Central memory CD8-positive, alpha-beta T cell (primary cell): Measurements from ENCODE around the gene ZNF354C.
"Not testable (repeated sequence)": the region's sequence is repeated elsewhere in the genome, so short reads cannot be mapped to it uniquely, and the experiment has no call there.

Source experiments
- ATAC-seq: fragments of 150-1000 bp; cut with Tn5 transposase; replicated peaks from 2 replicates; pipeline ENCODE4 v1.10.0; 2022; ENCODE audit warnings: mild to moderate bottlenecking, moderate FRiP score, moderate number of reproducible peaks; ENCODE audit not compliant: poor library complexity, severe bottlenecking; ENCODE audit errors: extremely low read depth
- DNase-seq, 2 donors: peaks; one replicate each; pipeline ENCODE4 v3.0.0; 2021; ENCODE audit warnings: low spot score in 2 of 2
- H3K27ac Mint-ChIP-seq: one replicate; pipeline ENCODE4 v1.8.0; 2022; ENCODE audit warnings: low read depth, mild to moderate bottlenecking, moderate library complexity, mixed read lengths
- H3K27me3 Mint-ChIP-seq: one replicate; pipeline ENCODE4 v1.8.0; 2022; ENCODE audit warnings: mixed read lengths
- H3K36me3 Mint-ChIP-seq: one replicate; pipeline ENCODE4 v1.8.0; 2022; ENCODE audit warnings: mild to moderate bottlenecking, moderate library complexity, mixed read lengths; ENCODE audit not compliant: insufficient read depth
- H3K4me1 Mint-ChIP-seq: one replicate; pipeline ENCODE4 v1.8.0; 2022; ENCODE audit warnings: mixed read lengths
- H3K4me3 Mint-ChIP-seq: one replicate; pipeline ENCODE4 v1.8.0; 2022; ENCODE audit warnings: mild to moderate bottlenecking, moderate library complexity, mixed read lengths
- H3K9me3 Mint-ChIP-seq: one replicate; pipeline ENCODE4 v1.8.0; 2022; ENCODE audit warnings: mixed read lengths

ZNF354C gene

DNA sequence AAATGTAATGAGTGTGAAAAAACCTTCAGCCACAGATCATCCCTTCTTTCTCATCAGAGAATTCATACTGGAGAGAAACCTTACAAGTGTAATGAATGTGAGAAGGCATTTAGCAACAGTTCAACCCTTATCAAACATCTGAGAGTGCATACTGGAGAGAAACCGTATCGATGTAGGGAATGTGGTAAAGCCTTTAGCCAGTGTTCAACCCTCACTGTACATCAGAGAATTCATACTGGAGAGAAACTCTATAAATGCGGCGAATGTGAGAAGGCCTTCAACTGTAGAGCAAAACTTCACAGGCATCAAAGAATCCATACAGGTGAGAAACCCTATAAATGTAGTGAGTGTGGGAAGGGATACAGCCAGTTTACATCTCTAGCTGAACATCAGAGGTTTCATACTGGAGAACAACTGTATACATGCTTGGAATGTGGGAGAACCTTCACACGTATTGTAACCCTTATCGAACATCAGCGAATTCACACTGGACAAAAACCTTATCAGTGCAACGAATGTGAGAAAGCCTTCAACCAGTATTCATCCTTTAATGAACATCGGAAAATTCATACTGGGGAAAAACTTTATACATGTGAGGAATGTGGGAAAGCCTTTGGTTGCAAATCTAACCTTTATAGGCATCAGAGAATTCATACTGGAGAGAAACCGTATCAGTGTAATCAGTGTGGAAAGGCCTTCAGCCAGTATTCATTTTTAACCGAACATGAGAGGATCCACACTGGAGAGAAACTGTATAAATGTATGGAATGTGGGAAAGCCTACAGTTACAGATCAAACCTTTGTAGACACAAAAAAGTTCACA lies 19.2 kb downstream of the ZNF354C start:
- no peak for DNase-seq
- no peak overlapping the region for H3K27ac Mint-ChIP-seq
- H3K27me3 Mint-ChIP-seq, result no peaks in the 10 kb centered on the region
- peaks cover 23% of the 10 kb centered on the region for H3K9me3 Mint-ChIP-seq
- no peak overlapping the region for H3K4me3 Mint-ChIP-seq
- no peak for ATAC-seq
- no peaks in the 10 kb centered on the region for H3K4me1 Mint-ChIP-seq
- peaks cover 15% of the 10 kb centered on the region for H3K36me3 Mint-ChIP-seq

DNA sequence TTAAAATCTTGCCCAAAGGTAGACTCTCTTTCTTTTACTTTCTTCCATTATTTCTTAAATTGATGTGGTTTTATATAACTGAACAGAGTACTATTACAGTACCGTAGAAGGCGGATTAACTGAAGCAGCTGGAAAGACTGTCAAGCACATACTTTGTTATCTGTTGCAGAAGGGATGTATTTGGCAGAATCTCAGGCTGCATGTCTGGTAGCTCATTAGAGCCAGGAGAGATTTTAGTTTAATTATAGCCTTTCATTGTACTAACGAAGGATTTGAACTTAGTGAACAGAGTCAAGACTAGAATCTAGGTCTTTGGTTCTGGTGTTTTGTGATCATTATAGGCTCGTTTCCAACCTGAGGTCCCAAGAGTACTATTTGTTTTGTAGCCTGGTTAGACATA lies 20.6 kb downstream of the ZNF354C start:
- H3K9me3 Mint-ChIP-seq, result peaks cover 29% of the 10 kb centered on the region
- DNase-seq (no peak), ATAC-seq (no peak)
- no peak overlapping the region for H3K4me3 Mint-ChIP-seq
- H3K27me3 Mint-ChIP-seq, result no peaks in the 10 kb centered on the region
- H3K4me1 Mint-ChIP-seq, result no peaks in the 10 kb centered on the region
- H3K27ac Mint-ChIP-seq, result no peak overlapping the region
- peaks cover 15% of the 10 kb centered on the region for H3K36me3 Mint-ChIP-seq

DNA sequence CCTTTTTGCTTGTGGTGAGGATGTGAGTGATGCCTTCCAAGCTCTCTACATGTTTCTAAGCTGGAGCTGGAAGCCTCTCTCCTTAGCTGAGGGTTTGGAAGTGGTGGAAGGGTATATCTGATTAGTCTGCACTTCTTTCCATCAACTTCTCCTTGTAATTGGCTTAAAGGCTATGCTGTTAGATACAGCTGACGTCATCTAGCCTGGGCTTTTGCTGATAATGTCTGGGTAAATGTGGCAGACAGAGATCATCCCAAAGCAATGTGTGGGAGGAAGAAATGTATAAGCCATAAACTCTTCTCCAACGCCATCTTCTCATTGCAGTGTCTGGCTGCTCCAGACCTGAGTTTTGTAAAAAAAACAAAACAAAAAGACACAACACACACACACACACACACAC lies 29.3 kb downstream of the ZNF354C start:
- no peaks in the 10 kb centered on the region for H3K27me3 Mint-ChIP-seq
- H3K9me3 Mint-ChIP-seq, result peaks cover 33% of the 10 kb centered on the region
- ATAC-seq (no peak), DNase-seq (no peak)
- H3K4me1 Mint-ChIP-seq, result no peaks in the 10 kb centered on the region
- H3K4me3 Mint-ChIP-seq, result no peak overlapping the region
- no peaks in the 10 kb centered on the region for H3K36me3 Mint-ChIP-seq
- no peak overlapping the region for H3K27ac Mint-ChIP-seq

DNA sequence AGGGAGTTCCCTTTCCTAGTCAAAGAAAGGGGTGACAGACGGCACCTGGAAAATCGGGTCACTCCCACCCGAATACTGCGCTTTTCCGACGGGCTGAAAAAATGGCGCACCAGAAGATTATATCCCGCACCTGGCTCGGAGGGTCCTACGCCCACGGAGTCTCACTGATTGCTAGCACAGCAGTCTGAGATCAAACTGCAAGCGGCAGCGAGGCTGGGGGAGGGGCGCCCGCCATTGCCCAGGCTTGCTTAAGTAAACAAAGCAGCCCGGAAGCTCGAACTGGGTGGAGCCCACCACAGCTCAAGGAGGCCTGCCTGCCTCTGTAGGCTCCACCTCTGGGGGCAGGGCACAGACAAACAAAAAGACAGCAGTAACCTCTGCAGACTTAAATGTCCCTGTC lies 41.1 kb downstream of the ZNF354C start:
- H3K27ac Mint-ChIP-seq, H3K9me3 Mint-ChIP-seq, H3K4me3 Mint-ChIP-seq, H3K27me3 Mint-ChIP-seq, H3K4me1 Mint-ChIP-seq, H3K36me3 Mint-ChIP-seq, ATAC-seq, DNase-seq: not testable (repeated sequence)

DNA sequence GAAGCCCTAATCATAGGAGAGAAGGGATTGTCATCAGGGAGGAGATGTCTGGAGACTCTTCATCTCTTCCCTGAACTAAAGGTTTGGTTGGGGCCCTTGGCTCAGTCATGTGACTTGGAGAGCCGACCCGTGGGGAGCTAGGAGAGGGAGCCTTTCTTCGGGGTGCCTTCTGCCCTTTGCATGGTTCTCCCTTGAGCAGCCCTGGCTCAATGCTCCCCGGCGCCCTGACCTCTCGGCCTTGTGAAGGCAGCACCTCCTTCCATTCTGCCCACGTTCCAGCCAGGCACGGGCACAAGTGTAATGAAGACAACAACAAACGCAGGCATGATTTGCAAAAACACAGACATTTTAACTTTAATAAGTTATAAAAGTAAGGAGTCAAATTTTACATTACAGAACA lies 50.4 kb downstream of the ZNF354C start:
- peaks cover 23% of the 10 kb centered on the region for H3K9me3 Mint-ChIP-seq
- no peak for DNase-seq
- ATAC-seq, result no peak
- peaks cover 1% of the 10 kb centered on the region for H3K36me3 Mint-ChIP-seq
- H3K27ac Mint-ChIP-seq, result no peak overlapping the region
- no peaks in the 10 kb centered on the region for H3K27me3 Mint-ChIP-seq
- no peak overlapping the region for H3K4me3 Mint-ChIP-seq
- no peaks in the 10 kb centered on the region for H3K4me1 Mint-ChIP-seq

DNA sequence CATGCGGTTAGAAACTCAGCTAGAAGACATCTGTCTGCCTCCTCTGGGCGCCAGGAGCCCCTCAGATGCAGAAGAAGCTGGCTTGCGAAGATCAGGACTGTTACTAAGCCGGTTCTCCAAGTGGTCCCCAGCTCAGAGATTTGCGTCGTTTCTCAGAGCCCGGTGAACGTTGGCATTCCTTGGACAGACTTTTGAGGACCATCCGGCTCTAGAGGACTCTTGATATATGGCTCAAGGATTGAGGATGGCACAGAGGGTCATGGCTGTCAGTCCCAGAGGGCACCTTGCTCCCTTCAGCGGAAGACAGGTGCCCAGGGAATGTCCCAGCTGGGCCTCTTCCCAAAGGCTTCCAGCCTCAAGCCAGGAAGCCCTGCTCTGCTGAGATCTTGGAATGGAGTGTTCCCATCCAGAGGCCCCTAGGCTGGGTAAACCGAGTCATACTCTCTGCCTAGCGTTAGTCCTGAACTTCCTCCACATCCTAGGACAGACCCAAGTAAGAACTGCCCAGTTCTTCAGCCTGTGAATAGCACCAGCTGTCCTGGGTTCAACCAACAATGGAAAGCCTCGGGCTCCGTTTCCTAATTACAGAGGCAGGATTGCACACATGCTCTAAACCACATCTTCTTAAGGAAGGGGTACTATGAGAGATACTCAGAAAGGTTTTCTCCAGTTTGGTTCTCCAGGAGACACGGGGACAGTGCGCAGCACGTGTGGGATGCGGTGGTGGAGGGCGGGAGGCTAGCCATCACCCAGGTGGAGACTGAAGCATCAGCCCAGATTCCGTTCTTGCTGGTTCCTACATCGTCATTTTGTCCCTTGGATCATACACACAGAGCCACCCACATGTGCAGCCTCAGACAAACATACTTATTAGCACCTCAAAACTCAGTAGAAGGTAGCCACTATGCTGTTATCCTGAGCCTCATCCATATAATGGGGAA lies 51.4 kb downstream of the ZNF354C start:
- Mint-ChIP-seq H3K27ac (no peak overlapping the region), H3K27me3 (peaks cover 4% of the 10 kb centered on the region), H3K36me3 (peaks cover 1% of the 10 kb centered on the region), H3K9me3 (peaks cover 23% of the 10 kb centered on the region), H3K4me3 (no peak overlapping the region), H3K4me1 (no peaks in the 10 kb centered on the region)
- no peak for ATAC-seq
- no peak for DNase-seq

DNA sequence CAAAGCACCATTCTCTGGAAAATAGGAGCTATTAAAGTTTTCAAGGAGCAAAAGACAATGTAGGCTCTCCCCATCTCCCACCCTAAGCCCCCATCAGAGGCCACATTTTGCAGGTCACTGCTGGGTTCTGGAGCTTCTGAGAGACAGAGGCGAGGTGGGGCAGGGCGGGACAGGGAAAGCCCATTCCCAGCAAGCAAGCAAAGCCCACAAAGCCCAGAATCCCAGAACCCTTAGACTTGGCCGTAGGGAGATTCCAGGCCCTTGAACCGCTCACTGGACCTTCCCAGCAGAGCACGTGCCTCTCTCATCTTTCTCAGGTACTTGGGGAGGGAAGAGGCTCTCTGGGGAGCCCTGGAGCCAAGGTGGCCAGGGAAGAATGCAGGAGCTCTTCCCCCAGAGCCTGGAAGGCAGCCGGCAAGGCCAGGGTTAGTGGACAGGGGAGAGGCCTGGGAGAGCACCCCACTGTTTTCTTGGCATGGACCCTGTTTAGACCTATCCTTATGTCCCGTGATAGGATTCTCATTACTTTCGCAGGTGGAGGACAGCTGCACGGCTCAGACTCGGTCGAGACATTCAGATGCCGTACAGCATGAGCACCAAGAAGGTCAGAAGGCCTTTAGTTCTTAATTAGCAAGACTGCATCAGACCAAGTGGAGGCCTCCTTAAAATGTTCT lies 52.4 kb downstream of the ZNF354C start:
- no peak overlapping the region for H3K27ac Mint-ChIP-seq
- H3K36me3 Mint-ChIP-seq, result peaks cover 1% of the 10 kb centered on the region
- no peak overlapping the region for H3K4me3 Mint-ChIP-seq
- H3K4me1 Mint-ChIP-seq, result no peaks in the 10 kb centered on the region
- DNase-seq (no peak), ATAC-seq (no peak)
- peaks cover 19% of the 10 kb centered on the region for H3K9me3 Mint-ChIP-seq
- H3K27me3 Mint-ChIP-seq, result peaks cover 8% of the 10 kb centered on the region

DNA sequence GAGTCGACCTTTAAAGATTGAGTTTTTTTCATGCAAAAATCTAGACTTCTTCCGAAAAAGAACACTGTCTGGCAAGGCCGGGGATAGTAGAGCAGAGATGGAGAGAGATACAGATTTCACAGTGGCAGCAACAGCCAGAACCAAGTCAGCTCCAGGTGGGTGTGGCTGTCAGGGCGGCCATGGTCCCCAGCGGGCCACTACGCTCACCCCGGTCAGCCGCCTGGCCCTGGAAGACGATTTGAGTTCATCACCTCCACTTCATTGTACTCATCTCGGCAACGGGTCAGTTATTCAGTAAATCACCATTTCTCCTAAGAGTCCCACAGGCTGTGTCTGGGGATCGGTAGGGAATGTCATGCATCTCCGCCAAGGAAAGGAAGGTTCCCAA lies 53.0 kb downstream of the ZNF354C start:
- Mint-ChIP-seq H3K27ac (no peak overlapping the region), H3K9me3 (peaks cover 17% of the 10 kb centered on the region), H3K27me3 (peaks cover 8% of the 10 kb centered on the region), H3K4me3 (no peak overlapping the region), H3K4me1 (no peaks in the 10 kb centered on the region), H3K36me3 (peaks cover 1% of the 10 kb centered on the region)
- no peak for ATAC-seq
- no peak for DNase-seq

DNA sequence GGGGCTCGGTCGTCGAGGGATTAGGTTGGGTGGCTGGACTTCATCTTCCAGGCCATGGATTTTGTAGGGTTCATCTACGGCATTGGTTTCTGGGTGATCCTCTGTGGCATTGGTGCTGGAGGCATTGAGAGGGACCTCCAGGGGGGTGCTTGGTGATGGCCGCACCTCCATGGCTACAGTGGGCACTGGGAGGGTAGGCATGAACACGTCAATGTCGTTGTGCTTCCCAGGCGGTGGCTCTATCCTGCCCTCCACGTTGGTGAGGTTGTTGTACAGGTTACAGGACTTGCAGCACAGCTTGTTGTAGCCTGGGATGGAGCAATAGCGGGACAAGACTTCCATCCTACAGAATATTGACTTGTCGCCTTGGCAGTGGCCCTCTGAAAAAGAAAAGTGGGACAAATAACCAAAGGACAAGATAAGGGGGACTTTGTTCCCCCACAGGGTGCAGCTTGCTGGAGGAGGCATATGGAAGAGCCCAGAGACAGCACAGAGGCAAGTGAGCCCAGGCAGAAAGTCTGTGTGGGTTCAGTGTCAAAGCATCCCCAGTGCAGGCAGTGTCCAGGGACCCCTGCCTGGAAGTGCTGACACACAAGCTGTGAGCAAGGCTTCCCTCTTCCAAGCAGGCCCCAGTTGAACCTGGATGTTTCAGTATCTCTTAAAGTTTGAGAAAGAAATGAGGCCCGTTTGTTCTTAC lies 53.9 kb downstream of the ZNF354C start:
- peaks cover 8% of the 10 kb centered on the region for H3K27me3 Mint-ChIP-seq
- no peaks in the 10 kb centered on the region for H3K4me1 Mint-ChIP-seq
- no peak overlapping the region for H3K4me3 Mint-ChIP-seq
- H3K9me3 Mint-ChIP-seq, result peaks cover 17% of the 10 kb centered on the region
- DNase-seq, result no peak
- no peak overlapping the region for H3K27ac Mint-ChIP-seq
- ATAC-seq, result no peak
- H3K36me3 Mint-ChIP-seq, result peaks cover 1% of the 10 kb centered on the region

DNA sequence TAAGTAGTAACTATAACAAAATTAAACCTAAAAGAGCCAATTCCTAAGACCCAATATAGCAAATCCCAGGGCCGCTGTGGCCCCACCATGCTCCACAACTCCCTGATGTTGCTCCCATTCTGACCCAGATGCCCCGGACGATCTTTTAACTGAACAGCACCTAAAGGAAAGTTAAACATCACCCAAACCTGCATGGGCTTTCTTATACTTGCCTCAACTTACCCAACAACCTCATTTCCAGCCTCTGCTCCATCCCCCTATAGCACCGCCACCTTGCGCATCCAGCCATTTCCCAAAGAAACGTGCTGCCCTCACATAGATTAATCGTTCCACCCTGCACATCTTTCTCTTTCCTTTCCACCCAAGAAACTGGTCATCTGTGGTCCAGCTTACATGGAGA lies 54.6 kb downstream of the ZNF354C start:
- no peak for ATAC-seq
- H3K4me1 Mint-ChIP-seq, result no peaks in the 10 kb centered on the region
- no peak overlapping the region for H3K27ac Mint-ChIP-seq
- peaks cover 17% of the 10 kb centered on the region for H3K9me3 Mint-ChIP-seq
- H3K4me3 Mint-ChIP-seq, result no peak overlapping the region
- peaks cover 1% of the 10 kb centered on the region for H3K36me3 Mint-ChIP-seq
- peaks cover 8% of the 10 kb centered on the region for H3K27me3 Mint-ChIP-seq
- DNase-seq, result no peak

DNA sequence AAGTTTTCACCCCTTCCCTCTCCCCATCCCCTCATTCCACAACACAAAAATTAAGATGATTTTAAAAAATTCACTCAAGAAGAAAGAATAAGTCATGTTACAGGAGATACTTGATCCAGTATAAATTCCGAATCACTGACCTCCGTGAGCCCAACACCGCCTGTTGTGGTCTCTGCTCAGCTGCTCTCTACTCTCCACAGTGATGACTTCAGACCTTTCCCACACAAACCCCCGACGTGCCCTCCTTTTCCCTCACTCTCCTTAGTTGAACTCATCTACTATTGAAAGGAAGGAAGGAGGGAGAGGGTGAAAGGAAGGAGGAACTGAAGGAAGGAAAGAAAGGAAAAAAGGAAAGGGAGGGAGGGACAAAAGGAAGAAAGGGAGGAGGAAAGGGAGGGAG lies 55.1 kb downstream of the ZNF354C start:
- DNase-seq (no peak), ATAC-seq (no peak)
- H3K9me3 Mint-ChIP-seq, result peaks cover 17% of the 10 kb centered on the region
- peaks cover 8% of the 10 kb centered on the region for H3K27me3 Mint-ChIP-seq
- no peaks in the 10 kb centered on the region for H3K4me1 Mint-ChIP-seq
- no peak overlapping the region for H3K27ac Mint-ChIP-seq
- H3K36me3 Mint-ChIP-seq, result peaks cover 1% of the 10 kb centered on the region
- no peak overlapping the region for H3K4me3 Mint-ChIP-seq

DNA sequence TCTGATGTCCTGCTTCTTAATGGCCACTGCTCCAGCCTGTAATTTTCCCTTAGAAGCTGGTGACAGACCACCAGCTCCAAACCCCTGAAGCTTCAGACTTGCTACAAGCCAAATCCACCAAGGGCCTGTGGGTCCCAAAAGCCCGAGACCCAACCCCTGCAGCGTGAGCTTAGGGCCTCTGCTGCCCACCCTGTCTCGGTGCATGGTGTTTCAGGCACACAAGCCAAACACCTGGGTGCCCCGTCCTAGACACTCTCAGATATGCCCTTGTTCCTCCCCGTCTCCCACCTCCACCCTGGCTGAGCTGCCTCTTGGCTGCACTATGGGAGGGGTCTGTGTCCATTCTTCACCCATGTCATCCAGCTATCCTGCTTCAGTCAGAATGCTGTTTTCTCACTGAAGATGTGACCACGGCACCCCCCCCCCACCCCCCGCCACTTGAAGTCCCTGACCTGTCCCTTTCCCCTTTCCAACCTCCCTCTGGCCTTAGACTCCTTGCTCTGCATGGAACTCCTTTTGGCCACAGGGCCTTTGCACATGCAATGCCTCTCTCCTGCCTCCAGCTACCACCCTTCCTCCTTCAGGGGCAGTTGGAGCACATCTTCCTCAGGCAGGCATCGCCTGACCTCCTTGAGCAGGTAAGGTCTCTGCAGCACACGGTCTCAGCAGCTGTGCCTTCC lies 55.8 kb downstream of the ZNF354C start:
- H3K4me3 Mint-ChIP-seq, result no peak overlapping the region
- peaks cover 8% of the 10 kb centered on the region for H3K27me3 Mint-ChIP-seq
- H3K4me1 Mint-ChIP-seq, result no peaks in the 10 kb centered on the region
- H3K9me3 Mint-ChIP-seq, result peaks cover 17% of the 10 kb centered on the region
- DNase-seq (no peak), ATAC-seq (no peak)
- H3K27ac Mint-ChIP-seq, result no peak overlapping the region
- peaks cover 1% of the 10 kb centered on the region for H3K36me3 Mint-ChIP-seq
